ENCODE measurements around the gene PRKCE. TPM values are rescaled to one million over a fixed set of nuclear protein-coding genes. Genes with fewer than 3 reads are reported as not detected.

The PRKCE gene
- polyA plus RNA-seq, 3 donors: 1.3 to 7.7 (median 2.3) TPM

- Histone ChIP-seq H3K9me3 (replicated peaks in 1 of 2; ENCODE audit: control insufficient read depth in 1 of 2, insufficient read depth in 1 of 2, low read length in 2 of 2) (peaks cover 0 to 2% of the 10 kb centered on the region in 2 donors), H4K20me1 (ENCODE audit: insufficient read depth, low read length) (no peaks in the 10 kb centered on the region), H3K9ac (ENCODE audit: insufficient read depth, low read length, poor library complexity, severe bottlenecking) (no peak overlapping the region), H3K79me2 (ENCODE audit: insufficient read depth, low read length) (no peaks in the 10 kb centered on the region), H3K36me3 (replicated peaks in 1 of 2; ENCODE audit: control insufficient read depth in 1 of 2, insufficient read depth in 2 of 2, low read length in 2 of 2) (peaks cover 0 to 15% of the 10 kb centered on the region in 2 donors), H2AFZ (ENCODE audit: insufficient read depth, low read depth, low read length, poor library complexity, severe bottlenecking) (no peak overlapping the region), H3K4me3 (replicated peaks in 1 of 3; ENCODE audit: low read depth in 2 of 3, low read length in 3 of 3) (no peak overlapping the region), H3K4me2 (replicated peaks; ENCODE audit: extremely low read depth, low read length, poor library complexity, severe bottlenecking) (no peak overlapping the region), H3K27ac (ENCODE audit: low read depth in 1 of 2, low read length in 2 of 2) (no peak overlapping the region), H3K4me1 (ENCODE audit: control insufficient read depth in 1 of 2, insufficient read depth in 2 of 2, low read length in 2 of 2) (peaks cover 4 to 7% of the 10 kb centered on the region in 2 donors), H3K27me3 (ENCODE audit: control insufficient read depth in 2 of 2, insufficient read depth in 2 of 2, low read length in 2 of 2) (no peaks in the 10 kb centered on the region)
- H3K4me3 Mint-ChIP-seq: no peak overlapping the region
- H3K36me3 Mint-ChIP-seq: peaks cover 38 to 54% of the 10 kb centered on the region in 2 donors
- intact Hi-C loops (cut with micrococcal nuclease): no loop called here
- H3K9me3 Mint-ChIP-seq: peaks cover 1 to 14% (median 7%) of the 10 kb centered on the region in 7 donors
- peaks cover 0 to 3% (median 2%) of the 10 kb centered on the region in 3 donors for H3K27me3 Mint-ChIP-seq (ENCODE audit: low read depth in 3 of 3)
- WGBS (ENCODE audit: insufficient coverage): no CpG with 5 or more reads among the region's 3 CpGs
- no peak for DNase-seq
- no peak overlapping the region for H3K27ac Mint-ChIP-seq
- TF ChIP-seq CTCF (IDR thresholded peaks at IDR 0.05): no peak
- peaks cover 8% of the 10 kb centered on the region for H3K4me1 Mint-ChIP-seq
Observed at GRCh38 chr2:46091004-46091403, 439.5 kb downstream of the PRKCE start.

GRCh38 chr2:46091961-46092667 lies 440.6 kb downstream of the PRKCE start:
- Mint-ChIP-seq H3K27ac (peak overlapping the region in 1 of 7 donors; percentile 33), H3K4me3 (no peak overlapping the region), H3K9me3 (peaks cover 1 to 11% (median 7%) of the 10 kb centered on the region in 7 donors), H3K36me3 (peaks cover 32 to 49% of the 10 kb centered on the region in 2 donors), H3K4me1 (no peaks in the 10 kb centered on the region), H3K27me3 (ENCODE audit: low read depth in 3 of 3) (peaks cover 0 to 1% (median 0%) of the 10 kb centered on the region in 3 donors)
- Histone ChIP-seq H4K20me1 (ENCODE audit: insufficient read depth, low read length) (no peaks in the 10 kb centered on the region), H2AFZ (ENCODE audit: insufficient read depth, low read depth, low read length, poor library complexity, severe bottlenecking) (no peak overlapping the region), H3K27ac (ENCODE audit: low read depth in 1 of 2, low read length in 2 of 2) (no peak overlapping the region), H3K4me2 (replicated peaks; ENCODE audit: extremely low read depth, low read length, poor library complexity, severe bottlenecking) (no peak overlapping the region), H3K4me3 (replicated peaks in 1 of 3; ENCODE audit: low read depth in 2 of 3, low read length in 3 of 3) (no peak overlapping the region), H3K4me1 (ENCODE audit: control insufficient read depth in 1 of 2, insufficient read depth in 2 of 2, low read length in 2 of 2) (no peaks in the 10 kb centered on the region), H3K36me3 (replicated peaks in 1 of 2; ENCODE audit: control insufficient read depth in 1 of 2, insufficient read depth in 2 of 2, low read length in 2 of 2) (peaks cover 0 to 15% of the 10 kb centered on the region in 2 donors), H3K79me2 (ENCODE audit: insufficient read depth, low read length) (no peaks in the 10 kb centered on the region), H3K9me3 (replicated peaks in 1 of 2; ENCODE audit: control insufficient read depth in 1 of 2, insufficient read depth in 1 of 2, low read length in 2 of 2) (peaks cover 0 to 2% of the 10 kb centered on the region in 2 donors), H3K9ac (ENCODE audit: insufficient read depth, low read length, poor library complexity, severe bottlenecking) (no peak overlapping the region), H3K27me3 (ENCODE audit: control insufficient read depth in 2 of 2, insufficient read depth in 2 of 2, low read length in 2 of 2) (no peaks in the 10 kb centered on the region)
- DNase-seq: no peak
- no peak for TF ChIP-seq CTCF (IDR thresholded peaks at IDR 0.05)
- 93% methylated on average over 3 of the region's 6 CpGs for WGBS (ENCODE audit: insufficient coverage)
- intact Hi-C loops (cut with micrococcal nuclease): no loop called here
